GM12878 (cell line): Measurements from ENCODE around the gene ARMC2.

Experiments
- ASH2L ChIP-seq: fragments of 300-600, 200-600 bp; sonication (generic); IDR thresholded peaks from 2 replicates; pipeline ENCODE4 v1.6.1; 2017; ENCODE audit warnings: low read depth, mild to moderate bottlenecking, borderline replicate concordance
- EZH2 ChIP-seq: IDR thresholded peaks from 2 replicates; pipeline ENCODE4 v1.6.1; 2012; ENCODE audit warnings: low read depth, mild to moderate bottlenecking, control low read depth, inconsistent platforms, low read length, borderline replicate concordance; ENCODE audit not compliant: control insufficient read depth
- MXI1 ChIP-seq: fragments of 150-350 bp; IDR thresholded peaks from 2 replicates; pipeline ENCODE4 v1.6.1; 2011; ENCODE audit warnings: low read depth, mild to moderate bottlenecking, inconsistent platforms, low read length, improper control_type of control experiment
- RAD21 ChIP-seq: IDR thresholded peaks from 2 replicates; pipeline ENCODE4 v1.6.1; 2011; ENCODE audit warnings: mild to moderate bottlenecking, low read depth, low read length, moderate library complexity; ENCODE audit not compliant: insufficient read depth
- RAD51 ChIP-seq: fragments of 450-650 bp; IDR thresholded peaks from 2 replicates; pipeline ENCODE4 v1.6.1; 2016; ENCODE audit warnings: moderate library complexity, mild to moderate bottlenecking, inconsistent platforms
- SP1 ChIP-seq: IDR thresholded peaks from one replicate; pipeline ENCODE4 v1.6.1; 2011; ENCODE audit warnings: low read depth, low read length
- ZBTB33 ChIP-seq: fragments of 450-650 bp; IDR thresholded peaks from 2 replicates; pipeline ENCODE4 v1.6.1; 2017; ENCODE audit warnings: mild to moderate bottlenecking
- TF ChIP-seq, protein P1 (sequence below), 3 experiments: IDR thresholded peaks in 2 of 3; conservative IDR thresholded peaks in 1 of 3; 2 replicates each; pipeline ENCODE4 v1.5.1; 2011; ENCODE audit warnings: low read depth in 3 of 3, low read length in 3 of 3, mild to moderate bottlenecking in 3 of 3, control low read depth in 2 of 3, moderate library complexity in 2 of 3, inconsistent platforms in 1 of 3, mixed read lengths in 1 of 3; ENCODE audit not compliant: control insufficient read depth in 2 of 3, insufficient read depth in 1 of 3; ENCODE audit errors: extremely low read depth in 1 of 3

DNA sequence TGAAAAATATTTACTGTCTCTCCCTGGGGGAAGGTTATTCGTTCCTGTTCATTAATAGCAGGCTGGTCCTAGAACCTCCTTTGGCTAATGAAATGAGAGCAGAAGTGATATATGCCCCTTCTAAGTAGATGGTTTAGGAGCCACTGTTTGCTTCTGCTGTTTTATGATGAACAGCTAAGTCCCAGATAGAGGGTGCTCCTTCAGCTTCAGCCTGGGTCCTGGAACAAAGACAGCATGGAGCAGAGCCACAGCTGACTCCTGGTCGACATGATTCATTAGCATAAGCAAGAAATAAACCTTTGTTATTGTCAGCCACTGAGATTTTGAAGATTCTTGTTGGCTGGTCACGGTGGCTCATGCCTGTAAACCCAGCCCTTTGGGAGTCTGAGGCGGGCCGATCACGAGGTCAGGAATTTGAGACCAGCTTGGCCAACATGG is 47.8 kb upstream of the ARMC2 start:
- TF ChIP-seq ASH2L (no peak), ZBTB33 (no peak), MXI1 (no peak), SP1 (no peak), EZH2 (no peak), RAD51 (no peak), RAD21 (no peak)
- TF ChIP-seq, protein P1, sequence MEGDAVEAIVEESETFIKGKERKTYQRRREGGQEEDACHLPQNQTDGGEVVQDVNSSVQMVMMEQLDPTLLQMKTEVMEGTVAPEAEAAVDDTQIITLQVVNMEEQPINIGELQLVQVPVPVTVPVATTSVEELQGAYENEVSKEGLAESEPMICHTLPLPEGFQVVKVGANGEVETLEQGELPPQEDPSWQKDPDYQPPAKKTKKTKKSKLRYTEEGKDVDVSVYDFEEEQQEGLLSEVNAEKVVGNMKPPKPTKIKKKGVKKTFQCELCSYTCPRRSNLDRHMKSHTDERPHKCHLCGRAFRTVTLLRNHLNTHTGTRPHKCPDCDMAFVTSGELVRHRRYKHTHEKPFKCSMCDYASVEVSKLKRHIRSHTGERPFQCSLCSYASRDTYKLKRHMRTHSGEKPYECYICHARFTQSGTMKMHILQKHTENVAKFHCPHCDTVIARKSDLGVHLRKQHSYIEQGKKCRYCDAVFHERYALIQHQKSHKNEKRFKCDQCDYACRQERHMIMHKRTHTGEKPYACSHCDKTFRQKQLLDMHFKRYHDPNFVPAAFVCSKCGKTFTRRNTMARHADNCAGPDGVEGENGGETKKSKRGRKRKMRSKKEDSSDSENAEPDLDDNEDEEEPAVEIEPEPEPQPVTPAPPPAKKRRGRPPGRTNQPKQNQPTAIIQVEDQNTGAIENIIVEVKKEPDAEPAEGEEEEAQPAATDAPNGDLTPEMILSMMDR (IDR thresholded peaks at IDR 0.05 in 2 of 3, conservative IDR thresholded peaks at IDR 0.05 in 1 of 3; ENCODE audit: control insufficient read depth in 2 of 3, extremely low read depth in 1 of 3, insufficient read depth in 1 of 3, low read depth in 3 of 3, low read length in 3 of 3): no peak
